HL-60 (cell line): ENCODE measurements around the gene PCK1.

ENCODE experiments used
- CTCF ChIP-seq: IDR thresholded peaks from one replicate; pipeline ENCODE4 v1.5.1; 2011; ENCODE audit warnings: low read length, control low read depth, inconsistent platforms; ENCODE audit not compliant: insufficient read depth
- GABPA ChIP-seq: IDR thresholded peaks from 2 replicates; pipeline ENCODE4 v1.6.1; 2012; ENCODE audit warnings: low read depth
- POLR2AphosphoS5 ChIP-seq: IDR thresholded peaks from 2 replicates; pipeline ENCODE4 v1.6.1; 2012; ENCODE audit warnings: low read depth

DNA sequence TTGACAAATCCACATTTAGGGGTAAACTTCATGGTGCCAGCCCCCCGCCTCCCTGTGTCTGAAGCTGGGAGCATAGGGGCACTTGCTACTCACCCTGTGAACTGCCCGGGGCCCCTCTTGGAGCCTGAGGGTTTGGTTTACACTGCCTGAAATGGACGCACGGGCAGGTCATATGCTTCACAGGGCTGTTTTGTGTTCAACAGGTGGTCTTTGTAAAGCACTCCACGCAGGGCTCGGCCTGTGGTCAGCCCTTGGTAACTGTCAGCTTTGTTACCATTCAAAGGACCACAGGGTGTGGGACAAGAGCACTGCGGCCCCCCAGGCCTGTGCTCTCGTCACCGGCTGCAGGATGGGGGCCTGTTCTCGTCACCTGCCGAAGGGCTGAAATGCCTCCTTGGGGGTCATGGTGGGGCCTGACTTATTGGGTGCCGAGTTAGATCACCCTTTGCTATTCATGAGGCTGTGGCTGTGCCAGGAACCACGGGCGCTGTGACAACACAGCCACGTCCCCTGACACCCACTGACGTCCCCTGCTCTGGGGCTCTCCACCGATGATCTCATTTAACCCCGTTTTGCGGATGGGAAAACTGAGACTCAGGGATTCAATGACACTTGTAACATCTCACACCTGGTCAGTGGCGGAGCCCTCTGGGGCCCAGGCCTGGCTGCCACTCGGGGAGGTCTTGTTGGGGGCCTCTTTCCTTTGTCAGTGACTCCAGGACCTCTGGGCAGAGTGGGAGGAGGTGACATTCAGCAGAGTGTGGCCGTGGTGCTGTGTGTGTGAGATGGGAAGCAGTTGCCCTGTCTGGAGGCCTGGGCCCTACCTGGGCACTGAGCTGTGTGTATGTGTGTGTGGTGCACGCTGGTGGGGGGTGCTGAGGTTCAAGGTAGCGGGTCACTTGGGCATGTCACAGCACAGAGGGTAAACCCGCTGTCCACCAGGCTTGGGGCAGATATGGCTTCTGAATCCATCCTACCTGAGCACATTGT, 34.4 kb downstream of the PCK1 start:
- TF ChIP-seq CTCF (no peak), POLR2AphosphoS5 (no peak), GABPA (no peak)
